ENCODE measurements around the gene GPC4. TPM values are rescaled to one million over a fixed set of nuclear protein-coding genes. Genes with fewer than 3 reads are reported as not detected.

The GPC4 gene
- total RNA-seq, 1 experiment from 2014 or later: 1.4 TPM

DNA sequence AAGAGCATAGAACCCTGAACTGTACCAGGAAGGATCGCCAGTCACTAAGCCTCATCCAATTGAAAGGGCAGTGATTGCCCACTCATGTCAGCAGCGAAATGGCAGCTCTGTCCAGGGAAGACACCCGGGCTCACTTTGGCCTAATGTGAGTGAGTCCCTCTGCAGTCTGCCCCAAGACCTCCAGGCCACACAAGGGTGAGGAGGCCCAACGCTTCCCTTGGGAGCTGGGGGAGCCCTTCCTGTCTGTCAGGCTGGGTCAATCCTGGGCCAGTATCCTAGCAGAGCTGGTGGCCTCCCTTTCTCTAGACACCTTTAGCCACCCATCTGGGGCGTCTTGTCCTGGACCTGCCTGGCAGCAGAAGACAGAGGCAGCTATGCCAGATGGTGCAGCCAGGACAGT is 39.6 kb upstream of the GPC4 start:
- intact Hi-C loops (cut with micrococcal nuclease; ENCODE audit: unreplicated experiment): no loop called here
- CTCF ChIA-PET: no interaction called here
- no TSS peak for BruUV-seq (replicated peaks)
- no peaks in the 10 kb centered on the region for H3K27me3 ChIP-seq (ENCODE audit: control insufficient read depth, insufficient read depth, low read length)
- POLR2A ChIA-PET: no interaction called here
- H3K9me3 ChIP-seq (ENCODE audit: control insufficient read depth, insufficient read depth, low read depth, low read length): no peaks in the 10 kb centered on the region
- DNase-seq (ENCODE audit: low read depth, low spot score): no peak
- in situ Hi-C loops (cut with HindIII; ENCODE audit: low pct_unique_long_range_greater_than_20kb, low sequenced_read_pairs): no loop called here
- no peak overlapping the region for H3K4me3 ChIP-seq (ENCODE audit: low read depth in 2 of 2, low read length in 2 of 2)
- no peaks in the 10 kb centered on the region for H3K36me3 ChIP-seq (ENCODE audit: control insufficient read depth, insufficient read depth, low read length)
- no peak for ATAC-seq
- no peak overlapping the region for H3K27ac ChIP-seq (ENCODE audit: low read length)
- no peak for TF ChIP-seq SIN3A (IDR thresholded peaks at IDR 0.05; ENCODE audit: borderline replicate concordance, insufficient read depth, low read depth, low read length)
- TF ChIP-seq, protein P1, sequence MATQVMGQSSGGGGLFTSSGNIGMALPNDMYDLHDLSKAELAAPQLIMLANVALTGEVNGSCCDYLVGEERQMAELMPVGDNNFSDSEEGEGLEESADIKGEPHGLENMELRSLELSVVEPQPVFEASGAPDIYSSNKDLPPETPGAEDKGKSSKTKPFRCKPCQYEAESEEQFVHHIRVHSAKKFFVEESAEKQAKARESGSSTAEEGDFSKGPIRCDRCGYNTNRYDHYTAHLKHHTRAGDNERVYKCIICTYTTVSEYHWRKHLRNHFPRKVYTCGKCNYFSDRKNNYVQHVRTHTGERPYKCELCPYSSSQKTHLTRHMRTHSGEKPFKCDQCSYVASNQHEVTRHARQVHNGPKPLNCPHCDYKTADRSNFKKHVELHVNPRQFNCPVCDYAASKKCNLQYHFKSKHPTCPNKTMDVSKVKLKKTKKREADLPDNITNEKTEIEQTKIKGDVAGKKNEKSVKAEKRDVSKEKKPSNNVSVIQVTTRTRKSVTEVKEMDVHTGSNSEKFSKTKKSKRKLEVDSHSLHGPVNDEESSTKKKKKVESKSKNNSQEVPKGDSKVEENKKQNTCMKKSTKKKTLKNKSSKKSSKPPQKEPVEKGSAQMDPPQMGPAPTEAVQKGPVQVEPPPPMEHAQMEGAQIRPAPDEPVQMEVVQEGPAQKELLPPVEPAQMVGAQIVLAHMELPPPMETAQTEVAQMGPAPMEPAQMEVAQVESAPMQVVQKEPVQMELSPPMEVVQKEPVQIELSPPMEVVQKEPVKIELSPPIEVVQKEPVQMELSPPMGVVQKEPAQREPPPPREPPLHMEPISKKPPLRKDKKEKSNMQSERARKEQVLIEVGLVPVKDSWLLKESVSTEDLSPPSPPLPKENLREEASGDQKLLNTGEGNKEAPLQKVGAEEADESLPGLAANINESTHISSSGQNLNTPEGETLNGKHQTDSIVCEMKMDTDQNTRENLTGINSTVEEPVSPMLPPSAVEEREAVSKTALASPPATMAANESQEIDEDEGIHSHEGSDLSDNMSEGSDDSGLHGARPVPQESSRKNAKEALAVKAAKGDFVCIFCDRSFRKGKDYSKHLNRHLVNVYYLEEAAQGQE (IDR thresholded peaks at IDR 0.05; ENCODE audit: insufficient read depth in 1 of 2, low read depth in 2 of 2, low read length in 1 of 2): no peak
- TF ChIP-seq, protein P2, sequence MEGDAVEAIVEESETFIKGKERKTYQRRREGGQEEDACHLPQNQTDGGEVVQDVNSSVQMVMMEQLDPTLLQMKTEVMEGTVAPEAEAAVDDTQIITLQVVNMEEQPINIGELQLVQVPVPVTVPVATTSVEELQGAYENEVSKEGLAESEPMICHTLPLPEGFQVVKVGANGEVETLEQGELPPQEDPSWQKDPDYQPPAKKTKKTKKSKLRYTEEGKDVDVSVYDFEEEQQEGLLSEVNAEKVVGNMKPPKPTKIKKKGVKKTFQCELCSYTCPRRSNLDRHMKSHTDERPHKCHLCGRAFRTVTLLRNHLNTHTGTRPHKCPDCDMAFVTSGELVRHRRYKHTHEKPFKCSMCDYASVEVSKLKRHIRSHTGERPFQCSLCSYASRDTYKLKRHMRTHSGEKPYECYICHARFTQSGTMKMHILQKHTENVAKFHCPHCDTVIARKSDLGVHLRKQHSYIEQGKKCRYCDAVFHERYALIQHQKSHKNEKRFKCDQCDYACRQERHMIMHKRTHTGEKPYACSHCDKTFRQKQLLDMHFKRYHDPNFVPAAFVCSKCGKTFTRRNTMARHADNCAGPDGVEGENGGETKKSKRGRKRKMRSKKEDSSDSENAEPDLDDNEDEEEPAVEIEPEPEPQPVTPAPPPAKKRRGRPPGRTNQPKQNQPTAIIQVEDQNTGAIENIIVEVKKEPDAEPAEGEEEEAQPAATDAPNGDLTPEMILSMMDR (IDR thresholded peaks at IDR 0.05): no peak
- no peak for TF ChIP-seq POLR2AphosphoS5 (IDR thresholded peaks at IDR 0.05; ENCODE audit: low read depth, low read length)
- TF ChIP-seq TCF7L2 (IDR thresholded peaks at IDR 0.05; ENCODE audit: low read depth, low read length): no peak
- H3K4me1 ChIP-seq (ENCODE audit: control insufficient read depth, insufficient read depth, low read length): no peaks in the 10 kb centered on the region

DNA sequence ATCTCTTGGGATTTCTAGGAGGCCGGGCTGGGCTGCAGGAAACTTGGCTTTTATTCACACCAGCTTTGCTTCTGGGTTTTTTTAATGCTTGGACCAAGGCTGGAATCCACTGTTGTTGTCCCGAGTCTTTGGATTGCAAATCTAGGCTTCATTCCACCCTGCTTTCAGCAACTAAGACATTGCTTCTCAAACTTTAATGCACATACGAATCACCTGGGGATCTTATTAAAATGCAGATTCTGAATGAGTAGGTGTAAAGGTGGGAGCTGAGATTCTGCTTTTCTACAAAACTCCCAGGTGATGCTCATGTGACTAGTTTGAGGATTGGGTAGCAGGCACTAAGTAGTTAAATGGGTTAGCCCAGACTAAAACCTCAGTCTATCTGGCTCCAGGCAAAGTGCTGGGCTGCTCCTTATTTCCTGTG is 39.2 kb upstream of the GPC4 start:
- no TSS peak for BruUV-seq (replicated peaks)
- Histone ChIP-seq H3K36me3 (ENCODE audit: control insufficient read depth, insufficient read depth, low read length) (no peaks in the 10 kb centered on the region), H3K4me3 (ENCODE audit: low read depth in 2 of 2, low read length in 2 of 2) (no peak overlapping the region), H3K27ac (ENCODE audit: low read length) (no peak overlapping the region), H3K4me1 (ENCODE audit: control insufficient read depth, insufficient read depth, low read length) (no peaks in the 10 kb centered on the region), H3K9me3 (ENCODE audit: control insufficient read depth, insufficient read depth, low read depth, low read length) (no peaks in the 10 kb centered on the region), H3K27me3 (ENCODE audit: control insufficient read depth, insufficient read depth, low read length) (no peaks in the 10 kb centered on the region)
- intact Hi-C loops (cut with micrococcal nuclease; ENCODE audit: unreplicated experiment): no loop called here
- TF ChIP-seq, protein P2 (IDR thresholded peaks at IDR 0.05): no peak
- TF ChIP-seq TCF7L2 (IDR thresholded peaks at IDR 0.05; ENCODE audit: low read depth, low read length) (no peak), SIN3A (IDR thresholded peaks at IDR 0.05; ENCODE audit: borderline replicate concordance, insufficient read depth, low read depth, low read length) (no peak), POLR2AphosphoS5 (IDR thresholded peaks at IDR 0.05; ENCODE audit: low read depth, low read length) (no peak)
- TF ChIP-seq, protein P1 (IDR thresholded peaks at IDR 0.05; ENCODE audit: insufficient read depth in 1 of 2, low read depth in 2 of 2, low read length in 1 of 2): no peak
- in situ Hi-C loops (cut with HindIII; ENCODE audit: low pct_unique_long_range_greater_than_20kb, low sequenced_read_pairs): no loop called here
- ATAC-seq (no peak), DNase-seq (ENCODE audit: low read depth, low spot score) (no peak)
- CTCF ChIA-PET: no interaction called here
- POLR2A ChIA-PET: no interaction called here
